Measurements from ENCODE around the gene CACNG1. TPM values are rescaled to one million over a fixed set of nuclear protein-coding genes. Genes with fewer than 3 reads are reported as not detected.

CACNG1 gene
- polyA plus RNA-seq, 12 donors = 62.2 to 326 (median 176) TPM; not detected in 1

Other genes with a start within 250 kb of the CACNG1 start
- under 1 TPM in 1 of 12 donors, not detected in 11; 0.12 TPM for gene CACNG5, start 209.4 kb upstream of the CACNG1 start, polyA plus RNA-seq (ENCODE audit: insufficient read length in 12 of 12)
- 10 to 100 TPM in 3 of 12 donors, 1 to 10 TPM in 8, not detected in 1; 5.6 to 16.3 (median 9.0) TPM for gene CACNG4, start 79.8 kb upstream of the CACNG1 start, polyA plus RNA-seq (ENCODE audit: insufficient read length in 12 of 12)
- 10 to 100 TPM in 11 of 12 donors, not detected in 1; 21.2 to 30.3 (median 25.7) TPM for gene HELZ, start 200.6 kb downstream of the CACNG1 start, polyA plus RNA-seq (ENCODE audit: insufficient read length in 12 of 12)